Dedifferentiated amniotic fluid mesenchymal stem cell (primary cell): ENCODE measurements around the gene INF2.
"Not testable (repeated sequence)": the region's sequence is repeated elsewhere in the genome, so short reads cannot be mapped to it uniquely, and the experiment has no call there.

Experiments used
- DNase-seq: peaks from one replicate; pipeline ENCODE4 v3.0.0-alpha.2; 2016; ENCODE audit errors: extremely low spot score

Gene INF2

GRCh38 chr14:104721505-104722431, 32.4 kb downstream of the INF2 start:
- no peak for DNase-seq

GRCh38 chr14:104722938-104723650, 33.7 kb downstream of the INF2 start:
- no peak for DNase-seq

GRCh38 chr14:104723651-104724406, 34.4 kb downstream of the INF2 start, which contains the start of gene ADSS1:
TSS of gene ADSS1 (plus strand) at chr14:104724229. CDS start at chr14:104724271, 42 bp downstream.
- no peak for DNase-seq

GRCh38 chr14:104724407-104724980, 35.1 kb downstream of the INF2 start:
- no peak for DNase-seq

DNA sequence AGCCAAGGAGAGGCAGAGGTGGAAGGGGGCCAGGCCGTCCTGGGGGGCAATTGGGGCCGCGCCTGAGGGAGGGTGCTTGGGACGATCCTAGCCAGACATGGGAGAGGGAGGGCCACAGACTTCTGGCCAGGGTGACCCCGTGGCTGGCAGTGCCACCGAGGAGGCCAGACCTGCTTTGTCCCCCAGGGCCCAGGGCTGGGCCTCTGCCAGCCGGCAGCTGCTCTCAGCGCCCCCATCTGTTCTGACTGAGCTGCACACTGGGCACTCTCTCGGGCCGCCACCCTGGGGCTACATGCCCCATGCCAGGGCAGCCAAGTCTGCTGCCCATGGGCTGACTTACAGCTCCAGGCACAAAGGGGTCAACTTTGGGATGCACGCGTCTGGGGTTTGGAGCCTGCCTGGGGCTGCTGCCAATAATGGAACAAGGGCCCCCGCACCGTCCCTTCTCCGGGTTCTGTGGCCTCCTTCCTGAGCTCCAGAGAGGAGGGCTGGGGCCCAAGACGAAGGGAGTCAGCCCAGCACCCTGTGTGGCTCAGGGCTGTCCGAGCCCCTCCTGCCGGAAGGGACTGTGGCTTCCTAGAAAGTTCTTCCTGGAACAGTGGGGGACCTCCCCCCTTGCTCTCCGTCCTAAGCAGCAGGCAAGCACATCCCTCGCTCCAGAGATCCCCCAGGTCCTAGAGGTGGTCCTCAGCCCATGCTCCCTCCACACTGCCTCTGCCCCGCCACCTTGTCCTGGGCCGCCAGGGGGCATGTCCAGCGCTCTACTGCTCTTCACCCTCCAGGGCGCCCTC, 35.8 kb downstream of the INF2 start:
- no peak for DNase-seq

DNA sequence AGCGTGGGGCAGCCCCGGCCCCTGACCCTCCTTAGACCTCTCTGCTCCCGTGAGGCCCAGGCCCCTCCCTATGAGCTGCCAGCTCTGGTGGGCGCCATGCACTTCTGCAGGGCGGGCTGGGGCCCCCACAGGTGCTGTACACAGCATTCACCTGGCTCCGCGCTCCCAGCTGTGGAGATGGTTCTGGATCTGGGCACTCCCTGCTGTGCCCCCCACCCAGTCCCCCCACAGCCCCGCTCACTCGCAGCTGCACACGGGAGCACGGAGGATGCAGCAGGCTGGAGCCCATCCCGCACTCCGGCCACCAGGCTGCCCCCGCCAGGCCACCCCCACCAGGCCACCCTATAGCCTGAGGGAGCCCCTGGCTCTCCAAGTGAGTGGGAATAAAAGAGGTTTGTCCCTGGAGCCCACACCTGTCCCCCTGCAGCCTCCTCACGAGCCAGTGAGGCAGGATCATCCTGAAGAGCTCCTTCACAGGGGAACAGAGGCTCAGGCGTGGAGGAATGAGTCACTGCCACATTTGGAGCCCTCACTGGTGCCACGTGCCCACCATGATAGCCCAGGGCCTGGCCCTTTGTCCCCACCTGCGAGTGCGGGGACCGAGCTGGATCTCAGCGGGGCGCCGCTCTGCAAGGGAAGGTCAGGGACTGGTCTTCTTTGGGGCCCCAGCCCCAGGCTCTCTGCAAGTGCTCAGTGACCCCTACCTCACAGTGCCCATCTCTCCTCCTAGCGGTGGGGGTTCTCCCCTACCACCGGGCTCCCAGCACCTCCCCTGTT, 36.5 kb downstream of the INF2 start:
- DNase-seq: no peak

DNA sequence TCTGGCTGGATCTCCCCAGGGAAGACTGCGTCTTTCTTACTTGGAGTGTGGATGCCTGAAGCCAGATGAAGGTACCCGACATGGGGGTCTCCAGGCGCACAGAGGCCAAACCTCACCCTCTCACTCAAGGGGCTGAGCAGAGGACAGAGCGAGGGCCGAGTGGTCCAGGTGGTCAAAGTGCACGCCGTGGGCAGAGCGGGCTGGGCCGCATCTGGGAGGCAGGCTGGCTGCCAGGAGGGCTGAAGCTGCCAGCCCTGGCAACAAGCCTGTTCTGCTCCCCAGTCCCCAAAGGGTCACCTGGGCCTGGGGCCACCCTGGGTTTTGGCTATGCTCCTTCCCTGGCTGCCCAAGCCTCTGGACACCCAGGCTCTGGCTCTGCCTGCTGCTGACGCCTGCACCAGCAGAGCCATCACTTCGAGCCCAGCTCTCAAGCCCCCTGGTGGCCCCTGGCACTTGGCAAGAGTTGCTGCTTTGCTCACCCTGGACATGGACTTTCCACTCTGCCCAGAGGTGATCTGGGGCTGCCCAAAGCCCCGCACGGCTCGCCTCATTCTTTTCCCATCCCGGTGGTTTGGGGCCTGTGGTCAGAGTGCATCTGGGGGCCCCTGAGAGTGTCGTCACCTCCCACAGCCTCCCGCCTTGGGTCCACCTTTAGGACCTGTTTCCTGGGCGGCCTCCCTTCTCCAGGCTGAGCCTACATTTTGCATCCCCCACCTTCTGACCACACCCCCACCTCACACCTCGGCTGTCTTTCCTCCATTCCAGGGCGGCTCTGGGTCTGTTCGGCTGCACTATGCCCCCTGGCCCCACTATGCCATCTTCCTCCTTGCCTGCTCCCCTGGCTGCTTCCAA, 37.4 kb downstream of the INF2 start:
- no peak for DNase-seq

DNA sequence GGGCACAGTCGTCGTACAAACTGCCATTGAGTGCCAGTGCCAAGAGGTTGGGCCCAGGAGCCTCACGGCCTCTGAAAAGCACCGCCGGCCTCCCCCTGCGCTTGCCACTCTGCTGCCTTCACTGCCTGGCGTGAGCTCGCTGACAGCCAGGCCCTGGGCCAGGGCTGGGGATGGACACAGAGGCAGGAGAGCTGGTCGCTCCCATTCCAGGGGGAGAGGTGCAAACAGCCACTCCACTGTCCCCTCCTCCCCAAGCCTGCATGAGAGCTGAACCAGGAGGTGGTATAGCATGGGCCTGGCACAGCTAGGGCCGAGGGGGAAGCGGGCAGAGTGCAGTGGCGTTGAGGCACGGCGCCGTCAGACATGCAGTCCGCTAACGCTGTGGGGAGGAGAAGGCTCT, 39.2 kb downstream of the INF2 start:
- DNase-seq: no peak

DNA sequence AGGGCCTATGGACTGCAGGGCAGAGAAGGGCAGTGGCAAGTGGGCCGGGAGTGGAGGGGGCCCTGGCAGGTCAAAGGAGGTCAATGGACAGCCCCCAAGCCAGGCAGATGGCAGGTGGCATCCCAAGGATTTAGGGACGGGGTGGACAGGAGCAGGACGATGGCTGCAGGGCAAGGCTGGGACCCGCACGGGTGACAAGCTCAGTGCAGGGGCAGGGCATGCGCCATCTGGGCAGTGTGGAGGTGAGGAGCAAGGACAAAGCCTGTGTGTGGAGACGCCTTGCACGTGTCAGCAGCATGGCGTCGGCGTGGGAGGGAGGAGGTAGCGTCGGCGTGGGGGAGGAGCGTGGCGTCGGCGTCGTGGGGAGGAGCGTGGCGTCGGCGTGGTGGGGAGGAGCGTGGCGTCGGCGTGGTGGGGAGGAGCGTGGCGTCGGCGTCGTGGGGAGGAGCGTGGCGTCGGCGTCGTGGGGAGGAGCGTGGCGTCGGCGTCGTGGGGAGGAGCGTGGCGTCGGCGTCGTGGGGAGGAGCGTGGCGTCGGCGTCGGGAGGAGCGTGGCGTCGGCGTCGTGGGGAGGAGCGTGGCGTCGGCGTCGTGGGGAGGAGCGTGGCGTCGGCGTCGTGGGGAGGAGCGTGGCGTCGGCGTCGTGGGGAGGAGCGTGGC, 39.9 kb downstream of the INF2 start:
- DNase-seq: not testable (repeated sequence)

DNA sequence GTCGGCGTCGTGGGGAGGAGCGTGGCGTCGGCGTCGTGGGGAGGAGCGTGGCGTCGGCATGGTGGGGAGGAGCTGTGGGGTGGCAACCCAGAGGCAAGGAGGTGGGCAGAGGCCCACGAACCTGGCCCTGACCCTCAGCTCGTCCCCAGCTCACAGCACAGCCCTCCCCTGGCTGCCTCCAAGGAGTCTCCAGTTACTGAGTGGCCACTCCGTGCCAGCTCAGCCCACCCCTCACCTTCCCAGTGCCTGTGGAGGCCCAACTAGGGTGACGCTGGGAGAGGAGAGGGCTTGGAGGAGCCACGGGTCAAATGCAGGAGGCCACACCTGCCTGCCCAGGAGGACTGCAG, 40.4 kb downstream of the INF2 start:
- no peak for DNase-seq

DNA sequence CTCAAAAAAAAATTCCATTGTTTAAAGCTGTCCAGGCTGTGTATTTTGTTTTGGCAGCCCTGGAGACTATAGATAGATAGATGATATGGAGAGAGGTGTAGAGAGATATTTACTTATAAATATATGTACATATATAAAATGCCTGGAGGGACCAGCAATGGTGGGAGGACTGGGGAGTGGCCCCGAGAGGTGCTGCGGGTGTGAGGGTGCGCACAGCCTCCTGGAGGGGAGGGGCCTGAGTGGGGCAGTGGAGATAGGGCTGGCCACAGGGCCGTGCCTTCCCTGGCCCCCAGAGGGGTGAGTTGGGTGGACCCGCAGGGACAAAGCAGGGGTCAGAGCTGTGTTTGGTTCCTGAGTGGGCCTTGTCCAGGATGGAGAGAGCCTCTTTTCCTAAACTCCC, 41.1 kb downstream of the INF2 start:
- no peak for DNase-seq

GRCh38 chr14:104731320-104732294, 42.2 kb downstream of the INF2 start:
- no peak for DNase-seq

DNA sequence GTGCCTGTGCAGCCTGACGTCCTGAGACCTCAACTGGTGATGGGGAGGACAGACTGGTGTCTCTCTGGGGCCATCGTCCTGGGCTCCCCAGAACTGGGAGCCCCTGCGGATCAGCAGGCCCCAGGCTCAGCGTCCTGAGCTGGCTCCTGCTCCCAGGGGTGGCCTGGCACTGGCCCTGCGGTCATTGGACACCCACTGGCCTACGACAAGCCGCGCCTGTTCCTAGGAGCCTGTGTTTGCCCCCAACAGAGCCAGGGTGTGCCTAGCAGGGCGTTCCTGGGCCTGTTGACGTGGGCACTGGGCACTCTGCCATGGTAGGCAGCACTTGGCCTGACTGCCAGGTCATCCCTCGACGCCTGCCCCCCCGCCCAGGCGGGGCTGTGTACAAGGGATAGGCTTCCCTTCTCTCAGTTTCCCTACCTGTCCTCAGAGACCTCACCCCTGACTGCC, 43.0 kb downstream of the INF2 start:
- no peak for DNase-seq

DNA sequence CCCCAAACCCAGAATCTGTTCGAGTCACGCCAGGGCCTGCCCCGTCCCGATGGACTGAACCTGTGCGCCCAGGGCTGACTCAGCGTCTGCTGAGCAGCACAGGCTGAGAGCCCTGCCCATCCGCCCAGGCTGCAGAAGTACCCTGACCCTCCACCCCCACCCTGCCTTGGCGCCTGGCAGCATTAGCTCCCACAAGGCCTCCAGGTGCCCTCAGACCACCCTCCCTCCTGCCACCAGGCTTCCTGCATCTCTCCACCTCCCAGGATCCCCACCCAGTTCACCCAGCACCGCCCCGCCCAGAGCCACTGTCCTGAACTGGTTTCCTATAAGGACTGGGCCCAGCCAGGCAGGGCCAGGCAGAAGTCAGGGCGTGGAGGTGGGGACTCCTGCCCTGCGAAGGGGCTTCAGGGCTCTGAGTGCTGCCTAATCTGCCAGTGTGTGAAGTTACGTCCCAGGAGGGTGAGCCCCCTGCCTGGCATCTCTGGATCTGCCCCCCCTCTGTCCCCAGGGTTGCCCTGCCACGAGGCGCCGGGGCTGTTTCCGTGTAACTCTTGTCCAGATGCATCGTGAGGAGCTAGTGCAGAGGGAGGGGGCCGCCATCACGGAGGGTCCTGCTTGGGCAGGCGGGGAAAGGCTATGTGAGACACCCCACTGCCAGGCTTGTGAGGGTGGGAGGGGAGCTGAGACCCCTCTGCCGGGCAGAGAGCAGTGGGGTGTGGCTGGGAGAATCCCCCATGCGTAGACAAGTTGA, 43.7 kb downstream of the INF2 start:
- no peak for DNase-seq

GRCh38 chr14:104734051-104734587, 44.7 kb downstream of the INF2 start:
- no peak for DNase-seq

- no peak for DNase-seq
Observed at GRCh38 chr14:104734601-104734990, 45.2 kb downstream of the INF2 start.
